ENCODE measurements around the gene RNH1.

Gene RNH1

GRCh38 chr11:499201-500076, 7.6 kb downstream of the RNH1 start:
- DNase-seq (ENCODE audit: low read depth in 3 of 3): no peak

- no peak for DNase-seq (ENCODE audit: low read depth in 3 of 3)
These were observed 8.5 kb downstream of the RNH1 start for GRCh38 chr11:498297-499181.

DNA sequence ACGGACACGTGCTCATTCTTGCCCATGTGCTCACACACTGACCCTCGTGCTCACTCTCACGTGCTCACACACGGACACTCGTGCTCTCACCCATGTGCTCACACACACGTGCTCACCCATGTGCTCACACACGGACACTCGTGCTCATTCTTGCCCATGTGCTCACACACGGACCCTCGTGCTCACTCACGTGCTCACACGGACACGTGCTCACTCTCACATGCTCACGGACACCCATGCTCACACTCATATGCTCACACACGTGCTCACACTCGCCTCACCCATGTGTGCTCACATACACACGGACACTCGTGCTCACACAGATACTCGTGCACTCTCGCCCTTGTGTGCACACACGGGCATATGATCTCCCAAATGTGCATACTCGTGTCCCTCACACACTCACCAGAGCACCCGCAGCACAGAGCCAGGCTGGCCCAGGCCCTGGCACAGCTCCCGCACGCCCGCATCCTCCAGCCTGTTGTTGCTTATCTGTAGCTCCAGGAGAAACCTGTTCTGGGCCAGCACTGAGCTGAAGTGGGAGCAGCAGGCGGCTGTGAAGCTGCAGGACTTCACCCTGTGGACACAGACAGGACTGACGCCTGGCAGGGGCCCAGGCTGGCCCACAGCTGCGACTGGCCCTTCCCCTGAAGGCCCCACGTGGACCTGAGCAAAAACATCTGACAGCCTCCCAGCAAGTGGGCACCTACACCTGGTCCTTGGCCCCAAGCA, 9.3 kb downstream of the RNH1 start:
- no peak for DNase-seq (ENCODE audit: low read depth in 3 of 3)

DNA sequence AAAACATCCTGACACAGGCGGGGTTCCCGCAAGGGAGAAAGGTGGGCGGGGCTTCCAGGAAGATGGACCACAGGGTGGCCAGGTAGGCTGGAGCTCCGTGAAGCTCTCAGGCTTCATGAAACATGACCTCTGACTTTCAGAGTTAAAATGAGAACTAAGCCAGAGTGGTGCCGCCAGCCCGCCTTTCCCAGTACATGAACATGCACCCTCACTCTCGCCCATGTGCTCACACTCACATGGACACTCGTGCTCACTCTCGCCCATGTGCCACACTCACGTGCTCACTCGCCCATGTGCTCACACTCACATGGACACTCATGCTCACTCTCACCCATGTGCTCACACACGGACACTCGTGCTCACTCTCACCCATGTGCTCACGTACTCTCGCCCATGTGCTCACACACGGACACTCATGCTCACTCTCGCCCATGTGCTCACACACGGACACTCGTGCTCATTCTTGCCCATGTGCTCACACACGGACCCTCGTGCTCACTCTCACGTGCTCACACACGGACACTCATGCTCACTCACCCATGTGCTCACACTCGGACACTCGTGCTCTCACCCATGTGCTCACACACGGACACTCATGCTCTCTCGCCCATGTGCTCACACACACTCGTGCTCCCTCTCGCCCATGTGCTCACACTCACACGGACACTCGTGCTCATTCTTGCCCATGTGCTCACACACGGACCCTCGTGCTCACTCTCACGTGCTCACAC, 10.0 kb downstream of the RNH1 start:
- no peak for DNase-seq (ENCODE audit: low read depth in 3 of 3)

DNA sequence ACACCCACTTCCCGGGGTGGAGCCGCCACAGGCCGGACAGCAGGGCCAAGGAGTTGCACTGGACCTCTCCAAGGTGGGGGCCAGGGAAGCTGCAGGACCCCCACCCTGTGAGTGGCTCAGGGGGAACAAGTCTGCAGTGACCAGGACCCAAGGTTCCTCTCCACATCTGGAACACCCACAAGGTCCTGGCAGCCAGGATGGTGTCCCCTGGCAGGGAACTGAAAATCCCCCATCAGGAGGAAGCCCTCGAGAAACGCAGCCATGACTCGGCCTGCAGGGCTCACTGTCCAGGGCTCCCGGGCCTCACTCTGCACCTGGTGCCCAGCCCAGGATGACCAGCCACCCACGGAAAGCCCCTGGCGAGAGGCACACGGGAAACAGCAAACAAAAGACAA, 11.5 kb downstream of the RNH1 start:
- no peak for DNase-seq (ENCODE audit: low read depth in 3 of 3)

DNA sequence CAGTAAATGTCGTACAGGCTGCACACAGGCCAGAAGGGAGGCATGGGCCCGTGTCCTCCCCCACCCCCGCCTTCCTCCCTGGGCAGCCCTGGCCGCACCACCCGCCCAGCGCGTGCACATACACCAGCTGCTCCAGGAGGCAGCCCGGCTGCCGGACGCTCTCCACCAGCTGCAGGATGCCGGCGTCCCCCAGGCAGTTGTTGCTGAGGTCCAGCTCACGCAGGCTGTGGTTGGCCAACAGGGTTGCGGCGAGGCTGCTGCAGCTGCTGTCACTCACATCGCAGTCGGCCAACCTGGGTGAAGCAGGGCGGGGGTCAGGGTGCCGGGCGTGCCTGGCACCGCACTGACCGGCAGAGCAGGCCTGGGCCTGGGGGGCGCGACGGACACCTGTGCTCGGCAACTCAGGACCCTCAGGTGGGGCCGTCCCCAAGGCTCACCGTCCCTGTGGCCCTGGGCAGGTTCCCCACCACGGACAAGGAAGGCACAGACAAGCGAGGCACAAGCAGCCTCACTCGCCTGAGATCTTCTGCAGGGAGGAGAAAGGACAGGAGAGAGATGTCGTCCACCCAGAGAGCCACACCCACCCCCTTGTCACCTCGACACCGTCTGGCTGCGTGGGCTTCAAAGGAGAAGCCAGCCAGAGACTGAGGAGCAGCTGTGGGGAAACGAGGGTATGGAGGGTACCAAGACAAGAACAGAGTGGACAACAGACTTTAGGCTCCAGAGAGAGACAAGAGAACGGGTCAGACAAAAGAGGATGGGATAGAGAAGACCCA, 12.1 kb downstream of the RNH1 start:
- DNase-seq (ENCODE audit: low read depth in 3 of 3): no peak

- no peak for DNase-seq (ENCODE audit: low read depth in 3 of 3)
These were observed 14.4 kb downstream of the RNH1 start for GRCh38 chr11:492427-493226.

DNA sequence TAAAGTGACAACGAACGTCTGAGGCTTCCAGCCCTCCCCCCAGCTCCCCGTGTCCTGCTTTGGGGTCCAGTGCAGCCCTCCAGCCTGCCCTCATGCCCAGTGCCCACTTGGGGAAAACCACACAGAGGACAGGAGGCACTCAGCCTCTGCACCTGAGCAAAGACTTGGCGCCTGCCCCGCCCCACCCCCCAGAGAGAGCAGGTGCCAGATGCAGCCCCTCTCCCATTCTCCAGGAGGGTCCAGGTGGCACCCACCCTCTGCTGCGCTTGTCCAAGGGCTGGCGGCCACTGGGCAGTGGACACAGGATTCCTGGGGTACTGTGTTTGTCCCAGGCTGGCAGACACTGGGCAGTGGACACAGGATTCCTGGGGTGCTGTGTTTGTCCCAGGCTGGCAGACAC, 15.7 kb downstream of the RNH1 start:
- DNase-seq (ENCODE audit: low read depth in 3 of 3): no peak

GRCh38 chr11:490930-491260, 16.1 kb downstream of the RNH1 start:
- no peak for DNase-seq (ENCODE audit: low read depth in 3 of 3)

DNA sequence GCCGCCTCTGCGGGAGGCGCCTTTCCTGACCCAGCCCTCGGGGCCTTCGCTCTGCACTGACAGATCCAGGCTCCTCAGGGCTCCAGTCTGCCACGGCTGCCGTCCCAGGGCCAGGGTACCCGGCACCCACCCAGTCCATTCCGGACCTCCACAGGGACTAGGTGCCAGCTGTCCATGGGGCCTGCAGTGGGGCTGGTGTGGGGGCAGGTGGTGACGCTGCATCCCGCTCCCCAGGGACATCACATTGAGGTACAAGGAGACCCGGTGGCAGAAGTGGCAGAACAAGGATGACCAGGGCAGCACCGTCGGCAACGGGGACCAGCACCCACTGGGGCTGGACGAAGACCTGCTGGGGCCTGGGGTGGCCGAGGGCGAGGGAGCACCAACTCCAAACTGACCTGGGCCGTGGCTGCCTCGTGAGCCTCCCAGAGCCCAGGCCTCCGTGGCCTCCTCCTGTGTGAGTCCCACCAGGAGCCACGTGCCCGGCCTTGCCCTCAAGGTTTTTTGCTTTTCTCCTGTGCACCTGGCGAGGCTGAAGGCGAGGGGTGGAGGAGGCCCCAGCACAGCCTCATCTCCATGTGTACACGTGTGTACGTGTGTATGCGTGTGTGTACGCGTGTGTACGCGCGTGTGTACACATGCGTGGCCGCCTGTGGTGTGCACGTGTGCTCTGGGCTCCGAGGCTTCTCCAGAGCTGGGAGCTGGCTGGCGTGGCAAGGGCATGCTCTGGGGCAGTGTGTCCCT, 16.7 kb downstream of the RNH1 start:
- DNase-seq (ENCODE audit: low read depth in 3 of 3): no peak

- no peak for DNase-seq (ENCODE audit: low read depth in 3 of 3)
These were observed 17.3 kb downstream of the RNH1 start for GRCh38 chr11:489610-490185.

GRCh38 chr11:488992-489391, 18.1 kb downstream of the RNH1 start:
- no peak for DNase-seq (ENCODE audit: low read depth in 3 of 3)

DNA sequence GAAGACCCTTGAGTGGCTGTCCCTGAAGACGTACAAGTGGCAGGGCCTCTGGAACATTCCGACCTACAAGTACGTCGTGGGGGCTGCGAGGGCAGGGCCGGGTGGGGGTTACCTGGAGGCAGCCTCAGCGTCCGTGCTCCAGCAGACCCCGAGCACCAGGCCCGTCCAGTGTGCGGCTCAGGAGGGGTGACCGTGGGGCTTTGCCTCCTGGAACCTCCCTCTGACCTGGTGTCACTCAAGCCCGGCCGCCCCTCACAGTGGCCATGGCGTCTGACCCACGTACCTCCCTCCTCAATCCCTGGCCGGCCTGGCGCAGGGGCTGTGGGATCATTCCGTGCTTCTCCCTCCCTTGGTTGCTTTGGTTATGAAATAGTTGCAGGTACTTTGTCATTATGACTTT, 18.5 kb downstream of the RNH1 start:
- DNase-seq (ENCODE audit: low read depth in 3 of 3): no peak

GRCh38 chr11:488062-488461, 19.0 kb downstream of the RNH1 start:
- DNase-seq (ENCODE audit: low read depth in 3 of 3): no peak

DNA sequence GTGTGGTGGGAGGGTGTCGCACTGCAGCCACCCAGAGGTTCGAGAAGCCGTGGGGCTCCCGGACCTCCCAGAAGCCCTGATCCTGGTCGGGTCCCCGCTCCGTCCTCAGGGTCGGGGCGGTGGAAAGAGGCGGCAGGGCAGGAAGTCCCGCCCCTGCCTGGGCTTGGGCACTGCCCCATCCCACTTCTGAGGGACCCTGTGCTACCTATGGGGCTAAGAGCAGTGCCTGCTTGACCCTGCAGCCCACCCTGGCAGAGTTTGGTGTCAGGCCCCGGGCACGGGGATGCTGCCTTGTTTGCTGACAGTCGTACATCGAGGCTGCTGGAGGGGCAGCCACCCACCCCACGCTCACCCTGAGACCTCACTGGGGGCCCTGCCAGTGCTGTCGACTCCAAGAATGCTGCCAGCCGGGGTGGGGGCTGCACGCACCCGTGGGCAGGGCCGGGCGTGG, 19.4 kb downstream of the RNH1 start:
- DNase-seq (ENCODE audit: low read depth in 3 of 3): no peak

DNA sequence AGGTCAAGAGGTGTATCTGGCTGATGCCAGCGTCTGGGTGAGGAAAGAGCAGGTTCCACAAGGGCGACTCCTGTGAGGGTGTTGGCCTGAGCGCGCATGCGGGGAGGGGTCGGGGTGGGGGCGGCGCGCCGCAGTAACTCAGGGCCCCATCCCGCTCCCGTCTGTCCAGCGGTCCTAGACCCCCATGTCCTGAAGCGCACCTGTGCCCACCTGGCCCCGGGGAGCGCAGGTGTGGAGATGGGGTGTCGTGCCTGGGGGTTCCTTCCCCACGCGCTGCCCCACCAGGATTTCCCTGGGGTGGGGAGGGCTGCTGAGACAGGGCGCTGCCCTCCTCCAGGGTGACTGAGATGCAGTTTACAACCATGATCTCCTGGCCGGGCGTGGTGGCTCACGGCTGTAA, 20.9 kb downstream of the RNH1 start:
- DNase-seq (ENCODE audit: low read depth in 3 of 3): no peak

GRCh38 chr11:484616-485015, 22.4 kb downstream of the RNH1 start:
- no peak for DNase-seq (ENCODE audit: low read depth in 3 of 3)

DNA sequence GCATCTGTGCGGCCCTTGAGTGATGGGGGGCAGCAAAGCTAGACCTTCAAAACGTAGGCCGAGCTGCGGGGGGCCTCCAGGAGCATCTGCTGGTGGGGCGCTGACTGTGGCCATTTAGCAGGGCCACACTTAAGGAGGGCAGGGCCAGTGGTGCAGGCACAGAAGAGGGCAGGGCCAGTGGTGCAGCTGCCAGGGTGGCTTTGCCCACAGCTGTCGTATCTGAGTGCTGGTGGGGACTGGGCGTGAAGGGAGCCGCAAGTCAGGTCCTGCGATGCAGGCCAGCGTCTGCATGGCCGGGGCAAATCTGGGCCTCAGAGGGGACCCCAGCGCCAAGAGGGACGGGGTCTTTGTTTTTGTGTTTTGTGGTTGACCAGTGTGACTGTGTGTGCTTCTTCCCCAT, 27.7 kb downstream of the RNH1 start:
- no peak for DNase-seq (ENCODE audit: low read depth in 3 of 3)
